HepG2 (cell line): ENCODE measurements around the gene LDLRAD4. TPM values are rescaled to one million over a fixed set of nuclear protein-coding genes. Genes with fewer than 3 reads are reported as not detected.

Source experiments
- ATAC-seq: fragments of 200-7000 bp; cut with Tn5 transposase; 3 replicates; pipeline ENCODE4 v1.9.1; 2020; ENCODE audit warnings: mild to moderate bottlenecking, moderate library complexity
- BruUV-seq: library from RNA; stranded (reverse); fragments of 400-500 nt; replicated peaks from 2 replicates; lab custom pipeline; 2021; lab: Mats Ljungman, UMichigan
- CTCF ChIA-PET: fragments of 300-600 bp; formaldehyde crosslinking; extraction: SDS; loops from one replicate; lab custom pipeline; 2021; ENCODE audit warnings: low total read pairs, inconsistent platforms, low intra/inter-chr PET ratio; lab: Yijun Ruan, JAX
- POLR2A ChIA-PET: fragments of 350-600 bp; sonication (Branson Sonifier 250); formaldehyde crosslinking; loops from one replicate; lab custom pipeline; 2020; ENCODE audit warnings: antibody characterized with exemption, inconsistent platforms; lab: Yijun Ruan, JAX
- DNase-seq: peaks from one replicate; pipeline ENCODE4 v3.0.0-alpha.2; 2015; ENCODE audit warnings: low spot score
- FAIRE-seq: peaks from 3 replicates; lab custom pipeline; 2011; peaks lifted over from hg19 to GRCh38; lab: Jason Lieb, UNC
- H2AFZ ChIP-seq: one replicate; pipeline ENCODE4 v1.6.1; 2011; ENCODE audit warnings: low read length, inconsistent platforms
- H3K27ac ChIP-seq: fragments of 300-600 bp; 3 replicates; pipeline ENCODE4 v1.8.0; 2011; ENCODE audit warnings: mixed run types, mild to moderate bottlenecking, mixed read lengths, low read length, inconsistent platforms; ENCODE audit not compliant: insufficient read depth; ENCODE audit errors: extremely low read length
- H3K27me3 ChIP-seq, 2 experiments: fragments of 200-600 bp in 1 of 2; 2 replicates in 1 of 2; 3 replicates in 1 of 2; pipeline versions ENCODE4 v1.6.0 to v1.8.0; 2011; ENCODE audit warnings: low read length in 2 of 2, mild to moderate bottlenecking in 2 of 2, moderate library complexity in 2 of 2, inconsistent platforms in 1 of 2; ENCODE audit not compliant: insufficient read depth in 2 of 2, control insufficient read depth in 1 of 2
- H3K36me3 ChIP-seq, 2 experiments: fragments of 200-600 bp in 1 of 2; replicated peaks in 1 of 2; 2 replicates in 1 of 2; 3 replicates in 1 of 2; pipeline versions ENCODE4 v1.5.1 to v1.8.0; 2011; ENCODE audit warnings: low read length in 2 of 2, inconsistent platforms in 1 of 2; ENCODE audit not compliant: insufficient read depth in 2 of 2, control insufficient read depth in 1 of 2
- H3K4me1 ChIP-seq: 2 replicates; pipeline ENCODE4 v1.5.1; 2012; ENCODE audit warnings: low read length, inconsistent platforms; ENCODE audit not compliant: insufficient read depth
- H3K4me2 ChIP-seq: 2 replicates; pipeline ENCODE4 v1.6.0; 2011; ENCODE audit warnings: low read depth, low read length, inconsistent platforms
- H3K4me3 ChIP-seq, 3 experiments: fragments of 200-600 bp in 1 of 3; sonication (generic), shearing (Covaris generic) in 1 of 3; replicated peaks in 1 of 3; 2 replicates each; pipeline ENCODE4 v1.5.1; 2011 to 2016; ENCODE audit warnings: low read length in 3 of 3, inconsistent platforms in 2 of 3, low read depth in 2 of 3, mild to moderate bottlenecking in 2 of 3, control low read depth in 1 of 3, mixed read lengths in 1 of 3; ENCODE audit not compliant: insufficient read depth in 1 of 3
- H3K79me2 ChIP-seq: one replicate; pipeline ENCODE4 v1.6.1; 2011; ENCODE audit warnings: low read length, inconsistent platforms; ENCODE audit not compliant: insufficient read depth
- H3K9ac ChIP-seq: 2 replicates; pipeline ENCODE4 v1.6.0; 2011; ENCODE audit warnings: mild to moderate bottlenecking, low read depth, low read length, inconsistent platforms; ENCODE audit not compliant: insufficient read depth
- H3K9me3 ChIP-seq: 2 replicates; pipeline ENCODE4 v1.5.1; 2012; ENCODE audit warnings: mild to moderate bottlenecking, low read length
- H4K20me1 ChIP-seq: 2 replicates; pipeline ENCODE4 v1.6.0; 2011; ENCODE audit warnings: inconsistent platforms, mild to moderate bottlenecking, low read length, moderate library complexity; ENCODE audit not compliant: insufficient read depth
- GTF2F1 ChIP-seq: fragments of 150-350 bp; IDR thresholded peaks from 2 replicates; pipeline ENCODE4 v1.6.1; 2014; ENCODE audit warnings: low read length
- WGBS: methylation state at CpG from one replicate; pipeline ENCODE4 v1.1.6; 2017; ENCODE audit warnings: low lambda C conversion rate; 5-methylcytosine and 5-hydroxymethylcytosine counted together
- in situ Hi-C: cut with HindIII; loops from 2 replicates; pipeline ENCODE4 v1.10.0; 2017; ENCODE audit warnings: low pct_unique_long_range_greater_than_20kb; ENCODE audit not compliant: extremely low pct_ligation_motif_present
- intact Hi-C: fragments of 100-400 bp; cut with micrococcal nuclease; formaldehyde crosslinking; loops from one replicate; pipeline ENCODE4 v1.10.0; 2022; ENCODE audit not compliant: unreplicated experiment
- polyA plus RNA-seq, 8 experiments: library from polyadenylated mRNA; depleted of rRNA in 3 of 8; stranded (reverse) in 7 of 8; unstranded in 1 of 8; fragments of >200 nt; fragmentation: Illumina TruSeq in 4 of 8; extraction: Trizol in 4 of 8; gene quantifications; 2 replicates each; pipeline versions ENCODE4 v1.2.1 to v1.2.3, GENCODE V29; 2011 to 2016; ENCODE audit warnings: low read depth in 4 of 8, missing spikeins in 1 of 8, mixed read lengths in 1 of 8; ENCODE audit not compliant: insufficient read depth in 1 of 8
- total RNA-seq, 5 experiments: library from RNA; depleted of rRNA; stranded (reverse); fragments of >200 nt; fragmentation: Illumina TruSeq; extraction: Trizol; gene quantifications; 2 replicates each; pipeline ENCODE4 v1.2.3, GENCODE V29; 2016; ENCODE audit warnings: low read depth in 1 of 5
- TF ChIP-seq, protein P1 (sequence below): sonication (generic); formaldehyde crosslinking; IDR thresholded peaks from 2 replicates; pipeline ENCODE4 v1.9.0; 2022; ENCODE audit warnings: low read depth, missing genetic modification reagents

Gene LDLRAD4
- total and polyA plus RNA-seq, 2 of the 13 experiments (the other 11 are each of a cell fraction or from before 2014, with no cell fraction given), result 13.6 to 20.9 TPM

DNA sequence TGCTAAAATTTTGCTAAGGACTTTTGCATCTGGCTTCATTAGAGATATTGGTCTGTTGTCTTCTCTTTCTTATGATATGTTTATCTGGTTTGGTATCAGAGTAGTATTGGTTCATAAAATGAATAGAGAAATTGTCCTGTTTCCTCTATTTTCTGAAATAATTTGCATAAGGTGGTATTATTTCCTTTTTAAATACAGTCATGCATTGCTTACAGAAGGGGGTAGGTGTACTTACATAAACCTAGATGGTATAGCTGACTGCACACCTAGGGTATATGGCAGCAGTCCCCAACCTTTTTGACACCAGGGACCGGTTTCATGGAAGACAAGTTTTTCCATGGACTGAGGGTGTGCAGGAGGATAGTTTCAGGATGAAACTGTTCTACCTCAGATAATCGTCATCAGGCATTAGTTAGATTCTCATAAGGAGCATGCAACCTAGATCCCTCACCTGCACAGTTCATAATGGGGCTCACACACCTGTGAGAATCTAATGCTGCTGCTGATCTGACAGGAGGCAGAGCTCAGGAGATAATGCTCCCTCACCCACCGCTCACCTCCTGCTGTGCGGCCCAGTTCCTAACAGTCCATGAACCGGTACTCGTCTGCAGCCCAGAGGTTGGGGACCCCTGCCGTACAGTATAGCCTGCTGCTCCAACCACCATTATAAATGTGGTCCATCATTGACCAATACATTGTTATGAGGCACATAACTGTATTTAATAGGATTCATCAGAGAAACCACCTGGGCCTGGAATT lies 318.6 kb downstream of the LDLRAD4 start:
- Histone ChIP-seq H3K27ac (no peak overlapping the region), H3K4me1 (peaks cover 84% of the 10 kb centered on the region), H2AFZ (no peak overlapping the region), H3K27me3 (no peaks in the 10 kb centered on the region), H3K79me2 (no peaks in the 10 kb centered on the region), H3K4me3 (no peak overlapping the region)
- FAIRE-seq, result no peak
- ATAC-seq, result no peak
- in situ Hi-C loops (loop anchor here (10.0 kb wide), 1 partner anchor 312 kb away; no protein-coding TSS in a partner anchor), intact Hi-C loops (no loop called here)
- WGBS, result 89% methylated on average over 7 of the region's 7 CpGs
- no TSS peak for BruUV-seq
- TF ChIP-seq GTF2F1, result no peak
- TF ChIP-seq, all 625 proteins: peak for 0
- ChIA-PET POLR2A (no interaction called here), CTCF (no interaction called here)
- Histone ChIP-seq H3K9me3 (no peaks in the 10 kb centered on the region), H3K36me3 (no peaks in the 10 kb centered on the region), H4K20me1 (no peaks in the 10 kb centered on the region), H3K4me2 (no peak overlapping the region), H3K9ac (no peak overlapping the region)
- no peak for DNase-seq

DNA sequence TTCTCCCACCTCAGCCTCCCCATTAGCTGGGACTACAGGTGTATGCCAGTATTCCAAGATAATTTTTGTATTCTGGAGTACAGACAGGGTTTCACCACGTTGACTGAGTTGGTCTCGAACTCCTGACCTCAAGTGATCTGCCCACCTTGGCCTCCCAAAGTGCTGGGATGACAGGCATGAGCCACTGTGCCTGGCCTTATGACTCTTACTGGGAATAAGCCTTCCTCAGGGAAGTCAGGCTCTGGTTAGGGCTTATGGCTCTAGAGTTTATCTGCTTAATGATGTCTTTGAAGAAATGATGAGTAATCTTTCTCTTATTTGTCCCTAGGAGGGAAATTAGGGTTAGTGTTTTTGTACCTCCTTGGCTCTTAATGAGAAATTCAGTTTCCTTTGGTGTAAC lies 320.1 kb downstream of the LDLRAD4 start:
- no peak overlapping the region for H3K27ac ChIP-seq
- in situ Hi-C loops, result loop anchor here (10.0 kb wide), 1 partner anchor 314 kb away; no protein-coding TSS in a partner anchor
- FAIRE-seq, result no peak
- no peak overlapping the region for H3K4me3 ChIP-seq
- WGBS, result 89% methylated on average over 2 of the region's 2 CpGs
- TF ChIP-seq, protein P1, sequence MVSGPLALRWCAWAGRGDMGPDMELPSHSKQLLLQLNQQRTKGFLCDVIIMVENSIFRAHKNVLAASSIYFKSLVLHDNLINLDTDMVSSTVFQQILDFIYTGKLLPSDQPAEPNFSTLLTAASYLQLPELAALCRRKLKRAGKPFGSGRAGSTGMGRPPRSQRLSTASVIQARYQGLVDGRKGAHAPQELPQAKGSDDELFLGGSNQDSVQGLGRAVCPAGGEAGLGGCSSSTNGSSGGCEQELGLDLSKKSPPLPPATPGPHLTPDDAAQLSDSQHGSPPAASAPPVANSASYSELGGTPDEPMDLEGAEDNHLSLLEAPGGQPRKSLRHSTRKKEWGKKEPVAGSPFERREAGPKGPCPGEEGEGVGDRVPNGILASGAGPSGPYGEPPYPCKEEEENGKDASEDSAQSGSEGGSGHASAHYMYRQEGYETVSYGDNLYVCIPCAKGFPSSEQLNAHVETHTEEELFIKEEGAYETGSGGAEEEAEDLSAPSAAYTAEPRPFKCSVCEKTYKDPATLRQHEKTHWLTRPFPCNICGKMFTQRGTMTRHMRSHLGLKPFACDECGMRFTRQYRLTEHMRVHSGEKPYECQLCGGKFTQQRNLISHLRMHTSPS, result no peak
- ChIA-PET CTCF (no interaction called here), POLR2A (no interaction called here)
- no peak overlapping the region for H3K9ac ChIP-seq
- no peaks in the 10 kb centered on the region for H3K27me3 ChIP-seq
- intact Hi-C loops, result no loop called here
- no peaks in the 10 kb centered on the region for H3K9me3 ChIP-seq
- no peak overlapping the region for H2AFZ ChIP-seq
- no peak for DNase-seq
- peaks cover 84% of the 10 kb centered on the region for H3K4me1 ChIP-seq
- no peaks in the 10 kb centered on the region for H3K36me3 ChIP-seq
- BruUV-seq, result no TSS peak
- no peak overlapping the region for H3K4me2 ChIP-seq
- H4K20me1 ChIP-seq, result no peaks in the 10 kb centered on the region
- no peak for ATAC-seq
- H3K79me2 ChIP-seq, result no peaks in the 10 kb centered on the region
